ENCODE data around the gene CCDC85A. TPM values are rescaled to one million over a fixed set of nuclear protein-coding genes. Genes with fewer than 3 reads are reported as not detected.

Gene CCDC85A
- total RNA-seq, 1 donor from 2014 or later, result 0.43 TPM

- DNase-seq (ENCODE audit: low spot score), result no peak
- H3K36me3 Mint-ChIP-seq, result no peaks in the 10 kb centered on the region
- peaks cover 19% of the 10 kb centered on the region for H3K27me3 ChIP-seq
Measured at GRCh38 chr2:56167616-56168562, 15.9 kb upstream of the CCDC85A start.

GRCh38 chr2:56169521-56169920 is 14.3 kb upstream of the CCDC85A start:
- Histone ChIP-seq H3K36me3 (no peaks in the 10 kb centered on the region), H3K4me3 (no peak overlapping the region), H3K9ac (no peak overlapping the region), H3K4me2 (no peak overlapping the region), H3K4me1 (no peaks in the 10 kb centered on the region), H4K20me1 (ENCODE audit: low read depth) (no peaks in the 10 kb centered on the region), H3K9me3 (ENCODE audit: low read depth) (no peaks in the 10 kb centered on the region), H3K27ac (no peak overlapping the region), H3K27me3 (peaks cover 19% of the 10 kb centered on the region), H3F3A (ENCODE audit: low read depth) (no peaks in the 10 kb centered on the region), H3K79me2 (ENCODE audit: low read depth) (no peaks in the 10 kb centered on the region), H2AFZ (replicated peaks) (no peak overlapping the region)
- Mint-ChIP-seq H3K4me3 (no peak overlapping the region), H3K27me3 (ENCODE audit: insufficient read depth, low read depth) (peaks cover 4% of the 10 kb centered on the region), H3K9me3 (no peaks in the 10 kb centered on the region), H3K27ac (no peak overlapping the region), H3K4me1 (no peaks in the 10 kb centered on the region), H3K36me3 (no peaks in the 10 kb centered on the region)
- no peak for DNase-seq (ENCODE audit: low spot score)
- TF ChIP-seq CTCF (IDR thresholded peaks at IDR 0.05), result no peak
- TF ChIP-seq EZH2 (IDR thresholded peaks at IDR 0.05), result no peak
- no peak for TF ChIP-seq EZH2phosphoT487 (IDR thresholded peaks at IDR 0.05)

More at GRCh38 chr2:56167616-56168562, 15.9 kb upstream of the CCDC85A start:
- no peak for TF ChIP-seq EZH2 (IDR thresholded peaks at IDR 0.05)
- no peak for TF ChIP-seq EZH2phosphoT487 (IDR thresholded peaks at IDR 0.05)
- TF ChIP-seq CTCF (IDR thresholded peaks at IDR 0.05), result no peak
- H3K27ac Mint-ChIP-seq, result no peak overlapping the region
- Histone ChIP-seq H4K20me1 (ENCODE audit: low read depth) (no peaks in the 10 kb centered on the region), H3K9ac (no peak overlapping the region), H3K9me3 (ENCODE audit: low read depth) (no peaks in the 10 kb centered on the region), H3K36me3 (no peaks in the 10 kb centered on the region), H3K79me2 (ENCODE audit: low read depth) (no peaks in the 10 kb centered on the region), H3K4me3 (no peak overlapping the region), H2AFZ (replicated peaks) (no peak overlapping the region), H3K4me2 (no peak overlapping the region), H3F3A (ENCODE audit: low read depth) (no peaks in the 10 kb centered on the region), H3K27ac (no peak overlapping the region), H3K4me1 (no peaks in the 10 kb centered on the region)
- peaks cover 4% of the 10 kb centered on the region for H3K27me3 Mint-ChIP-seq (ENCODE audit: insufficient read depth, low read depth)
- H3K9me3 Mint-ChIP-seq, result no peaks in the 10 kb centered on the region
- H3K4me3 Mint-ChIP-seq, result no peak overlapping the region
- no peaks in the 10 kb centered on the region for H3K4me1 Mint-ChIP-seq

- H3K27me3 ChIP-seq, result peaks cover 24% of the 10 kb centered on the region
Measured at GRCh38 chr2:56170504-56170903, 13.3 kb upstream of the CCDC85A start.

More at GRCh38 chr2:56170504-56170903, 13.3 kb upstream of the CCDC85A start:
- DNase-seq (ENCODE audit: low spot score), result no peak
- Histone ChIP-seq H3K36me3 (no peaks in the 10 kb centered on the region), H3K4me1 (no peaks in the 10 kb centered on the region), H3F3A (ENCODE audit: low read depth) (no peaks in the 10 kb centered on the region), H3K4me3 (no peak overlapping the region), H3K79me2 (ENCODE audit: low read depth) (no peaks in the 10 kb centered on the region), H3K9ac (no peak overlapping the region), H3K27ac (no peak overlapping the region), H3K9me3 (ENCODE audit: low read depth) (no peaks in the 10 kb centered on the region), H2AFZ (replicated peaks) (no peak overlapping the region), H3K4me2 (no peak overlapping the region), H4K20me1 (ENCODE audit: low read depth) (no peaks in the 10 kb centered on the region)
- H3K36me3 Mint-ChIP-seq, result no peaks in the 10 kb centered on the region
- no peak for TF ChIP-seq CTCF (IDR thresholded peaks at IDR 0.05)
- no peak overlapping the region for H3K4me3 Mint-ChIP-seq
- no peaks in the 10 kb centered on the region for H3K4me1 Mint-ChIP-seq
- peaks cover 4% of the 10 kb centered on the region for H3K27me3 Mint-ChIP-seq (ENCODE audit: insufficient read depth, low read depth)
- H3K27ac Mint-ChIP-seq, result no peak overlapping the region
- no peaks in the 10 kb centered on the region for H3K9me3 Mint-ChIP-seq

Data from neural progenitor cell (in vitro differentiated cells).